Measurements from ENCODE around the gene POPDC2.

GRCh38 chr3:119594066-119594465 lies 66.3 kb downstream of the POPDC2 start:
- TF ChIP-seq EZH2 (IDR thresholded peaks at IDR 0.05) (no peak), POLR2AphosphoS5 (IDR thresholded peaks at IDR 0.05; ENCODE audit: borderline replicate concordance, low read depth, low read length) (no peak), FOXP2 (optimal IDR thresholded peaks at IDR 0.05; ENCODE audit: control extremely low read depth, extremely low read length, insufficient read depth) (no peak)

All from SK-N-MC (cell line).